M059J (cell line): ENCODE measurements around the gene SHC4. TPM values are rescaled to one million over a fixed set of nuclear protein-coding genes. Genes with fewer than 3 reads are reported as not detected.
A peak's percentile ranks its signal among the peaks of the same experiment; 100 is the strongest.

Experiments used
- DNase-seq: peaks from one replicate; pipeline ENCODE4 v3.0.0-alpha.2; 2012; ENCODE audit warnings: low read depth
- total RNA-seq: library from RNA; depleted of rRNA; stranded (reverse); fragments of >200 nt; shearing (Covaris generic); gene quantifications from 2 replicates; pipeline ENCODE4 v1.2.3, GENCODE V29; 2014

Gene SHC4
- total RNA-seq, 1 experiment from 2014 or later, result 1.0 TPM

DNA sequence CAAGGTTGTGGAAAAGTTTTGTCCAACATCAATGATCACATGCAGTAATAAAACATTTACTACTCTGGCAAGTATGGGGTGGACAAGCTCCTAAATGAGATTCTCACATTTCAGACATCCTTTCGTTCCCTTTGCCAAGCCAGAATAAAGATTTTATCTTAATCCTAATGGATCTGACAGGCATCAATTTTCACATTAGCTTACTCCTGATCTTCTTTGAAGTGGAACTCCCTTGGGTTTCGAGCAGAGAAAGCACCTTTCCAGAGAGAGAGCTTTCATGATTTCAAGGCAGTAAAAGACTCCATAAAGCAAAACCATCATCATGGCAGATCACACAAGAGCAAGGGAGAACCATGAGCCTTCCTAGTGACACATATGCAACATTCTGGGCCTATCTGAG, 113.1 kb downstream of the SHC4 start:
- DNase-seq, result no peak

DNA sequence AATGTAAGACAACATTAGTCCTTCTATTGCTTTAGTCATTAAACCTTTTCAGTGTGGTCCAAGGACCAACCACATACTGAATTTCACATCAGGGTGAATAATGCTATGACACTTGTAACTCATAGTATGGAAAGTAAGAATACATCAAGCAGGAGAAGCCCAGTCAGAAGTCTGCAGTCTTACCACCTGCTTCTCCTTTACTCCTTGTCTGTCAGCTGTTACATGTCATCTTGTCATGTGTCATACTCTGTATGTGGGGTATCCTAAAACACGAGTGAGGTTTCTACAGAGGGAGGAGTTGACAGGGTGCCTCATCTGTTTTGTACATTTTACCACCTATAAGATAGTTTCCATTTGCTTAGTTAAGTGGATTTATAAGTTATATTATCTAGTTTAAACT, 118.6 kb downstream of the SHC4 start:
- no peak for DNase-seq

DNA sequence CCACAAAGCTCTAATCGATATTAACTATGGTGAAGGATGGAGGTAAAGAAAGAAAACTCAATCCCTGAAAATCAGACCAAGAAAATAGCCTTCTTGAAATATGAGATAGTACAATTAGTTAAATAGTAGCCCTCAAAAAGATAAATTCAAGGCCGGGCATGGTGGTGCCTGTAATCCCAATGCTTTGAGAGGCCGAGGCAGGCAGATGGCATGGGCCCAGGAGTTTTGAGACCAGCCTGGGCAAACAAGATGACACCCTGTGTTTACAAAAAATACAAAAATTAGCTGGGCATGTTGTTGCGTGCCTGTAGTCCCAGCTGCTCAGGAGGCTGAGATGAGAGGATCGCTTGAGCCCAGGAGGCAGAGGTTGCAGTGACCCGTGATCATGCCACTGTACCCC, 121.2 kb downstream of the SHC4 start:
- DNase-seq, result no peak

DNA sequence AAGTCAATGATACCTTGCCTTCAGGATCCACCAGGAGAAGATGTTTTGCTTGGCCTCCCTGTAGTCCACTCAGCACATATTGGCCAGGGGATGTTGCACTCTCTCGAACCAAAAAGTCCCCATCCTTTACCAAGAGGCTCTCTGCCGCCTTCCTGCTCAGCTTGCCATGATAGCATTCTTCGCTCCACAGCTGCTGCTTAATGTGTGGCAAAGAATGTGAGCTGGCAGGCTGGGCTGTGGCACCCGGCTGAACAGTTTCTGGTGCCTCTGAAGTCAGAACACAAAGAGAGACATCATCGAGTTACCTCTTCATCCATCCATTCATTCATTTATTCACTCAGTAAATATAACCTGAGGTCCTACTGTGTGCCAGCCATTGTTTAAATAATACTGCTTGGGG, 129.0 kb downstream of the SHC4 start:
- no peak for DNase-seq

DNA sequence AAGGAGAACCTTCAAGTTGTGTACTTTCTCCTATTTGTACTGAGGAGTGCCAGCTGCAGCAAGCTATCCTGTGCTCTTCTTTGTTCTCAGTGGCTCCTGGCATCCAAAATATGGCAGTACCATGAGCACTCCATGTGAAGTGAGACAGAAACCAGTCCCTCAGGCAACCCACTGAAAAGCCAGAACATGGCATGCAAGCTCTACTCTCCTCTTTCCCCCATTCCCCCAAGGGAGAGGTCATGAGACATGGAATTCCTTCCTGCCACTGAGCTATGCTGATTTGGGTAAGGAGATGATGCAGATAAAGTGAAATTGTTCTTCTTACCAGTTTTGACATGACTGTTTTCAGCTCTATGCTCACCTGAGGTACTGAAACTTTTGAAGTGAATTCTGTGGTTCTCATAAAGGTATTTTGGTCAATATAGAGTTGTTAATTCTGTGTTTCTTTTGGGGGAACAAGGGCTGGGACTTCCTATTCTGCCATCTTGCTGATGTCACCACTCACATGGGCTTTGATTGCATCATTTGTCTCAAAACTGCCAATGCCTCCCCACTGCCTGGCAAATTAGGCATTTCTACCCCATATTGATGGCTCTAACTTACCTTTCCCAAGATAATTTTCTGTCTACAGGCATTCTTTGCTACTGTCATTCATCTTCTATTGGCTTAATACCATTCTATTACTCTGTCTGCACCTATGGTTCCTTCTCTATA, 130.0 kb downstream of the SHC4 start:
- no peak for DNase-seq

DNA sequence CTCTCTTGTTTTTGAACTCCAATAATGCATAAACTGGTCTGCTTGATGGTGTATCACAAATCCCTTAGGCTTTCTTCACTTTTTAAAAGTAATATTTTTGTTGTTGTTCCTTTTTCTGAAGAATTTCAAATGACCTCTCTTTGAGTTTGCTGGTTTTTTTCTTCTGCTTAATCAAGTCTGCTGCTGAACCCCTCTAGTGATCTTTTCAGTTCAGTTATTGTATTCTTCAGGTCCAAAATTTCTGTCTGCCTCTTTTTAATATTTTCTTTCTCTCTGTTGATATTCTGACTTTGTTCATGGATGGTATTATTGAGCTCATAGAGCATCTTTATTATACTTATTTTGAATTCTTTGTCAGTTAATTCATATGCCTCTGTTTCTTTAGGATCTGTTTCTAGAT, 131.1 kb downstream of the SHC4 start:
- no peak for DNase-seq

DNA sequence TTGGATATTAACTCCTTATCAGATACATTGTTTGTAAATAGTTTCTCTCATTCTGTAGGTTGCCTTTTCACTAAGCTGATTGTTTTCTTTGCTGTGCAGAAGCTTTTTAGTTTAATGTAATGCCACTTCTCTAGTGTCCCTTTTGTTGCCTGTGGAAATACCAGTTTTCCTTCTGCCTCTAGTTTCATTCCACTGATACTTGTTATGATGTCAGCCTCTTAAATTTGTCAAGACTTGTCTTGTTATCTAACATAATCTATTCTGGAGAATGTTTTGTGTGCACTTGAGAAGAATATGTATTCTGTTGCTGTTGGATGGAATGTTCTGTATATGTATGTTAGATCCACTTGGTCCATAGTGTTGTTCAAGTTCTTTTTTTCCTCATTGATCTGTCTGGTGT, 134.8 kb downstream of the SHC4 start:
- no peak for DNase-seq

DNA sequence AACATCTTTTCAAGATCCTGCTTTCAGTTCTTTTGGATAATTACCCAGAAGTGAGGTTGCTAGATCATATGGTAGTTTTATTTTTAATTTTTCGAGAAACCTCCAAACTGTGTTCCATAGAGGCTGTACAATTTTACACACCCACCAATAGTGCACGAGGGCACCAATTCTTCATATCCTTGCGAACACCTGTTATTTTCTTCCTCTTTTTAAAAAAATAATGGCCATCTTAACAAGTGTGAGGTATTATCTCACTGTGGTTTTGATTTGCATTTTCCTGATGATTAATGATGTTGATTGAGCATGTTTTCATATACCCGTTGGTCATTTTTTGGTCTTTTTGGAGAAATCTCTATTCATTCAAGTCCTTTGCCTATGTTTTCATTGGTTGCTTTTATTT, 135.2 kb downstream of the SHC4 start:
- no peak for DNase-seq

DNA sequence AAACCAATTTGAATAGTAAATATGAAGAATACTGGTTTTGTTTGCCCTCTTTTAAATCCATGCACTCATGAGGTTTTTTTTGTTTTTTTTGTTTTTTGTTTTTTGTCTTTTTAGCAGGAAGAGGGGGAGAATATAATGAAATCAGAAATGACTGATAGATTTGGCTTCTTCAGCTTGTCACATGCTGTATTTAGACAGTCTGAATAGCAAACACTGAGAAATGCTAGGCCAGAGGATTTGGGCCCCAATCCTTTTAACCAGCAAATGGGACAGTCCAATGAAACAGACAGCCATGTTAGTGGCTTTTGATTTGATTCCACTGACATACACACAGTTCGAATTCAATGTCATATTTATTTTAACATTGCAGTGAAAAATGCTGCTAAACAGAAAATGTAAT, 138.6 kb downstream of the SHC4 start:
- no peak for DNase-seq

DNA sequence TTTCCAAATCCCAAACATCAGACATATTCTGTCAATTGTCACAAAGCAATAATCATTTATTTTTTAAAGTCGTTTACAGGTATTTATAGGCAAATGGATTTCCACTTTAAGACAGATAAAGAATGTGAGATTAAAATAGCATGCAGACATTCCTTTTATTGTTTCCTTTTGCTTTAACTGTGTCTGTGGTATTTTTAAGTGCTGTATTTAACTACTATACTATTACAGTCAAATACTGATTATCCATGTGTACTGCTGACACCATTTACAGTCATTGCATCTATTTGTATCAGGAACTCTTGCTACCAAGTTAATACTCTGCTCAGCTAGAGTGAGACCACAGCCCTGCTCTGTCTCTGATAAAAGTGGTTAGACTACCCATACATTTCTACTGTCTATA, 140.0 kb downstream of the SHC4 start:
- no peak for DNase-seq

DNA sequence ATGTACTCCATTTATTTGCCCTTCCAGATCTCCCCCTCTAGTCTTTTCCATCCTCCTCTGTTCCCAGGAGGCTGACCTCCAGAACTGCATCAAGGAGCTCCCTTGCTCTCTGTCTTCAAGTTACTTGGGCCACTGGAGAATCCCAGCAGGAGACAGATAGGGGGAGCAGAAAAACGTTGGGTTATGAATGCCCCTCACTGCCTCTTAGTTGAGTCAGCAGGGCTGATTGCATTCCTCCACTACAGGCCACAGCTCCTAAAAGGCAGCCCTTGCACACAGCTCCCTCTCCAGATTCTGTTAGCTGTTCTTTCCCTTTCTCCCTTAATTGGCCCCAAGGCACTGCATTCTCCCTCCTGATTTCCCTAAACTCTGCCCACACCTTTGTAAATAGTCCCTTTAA, 140.5 kb downstream of the SHC4 start:
- no peak for DNase-seq

DNA sequence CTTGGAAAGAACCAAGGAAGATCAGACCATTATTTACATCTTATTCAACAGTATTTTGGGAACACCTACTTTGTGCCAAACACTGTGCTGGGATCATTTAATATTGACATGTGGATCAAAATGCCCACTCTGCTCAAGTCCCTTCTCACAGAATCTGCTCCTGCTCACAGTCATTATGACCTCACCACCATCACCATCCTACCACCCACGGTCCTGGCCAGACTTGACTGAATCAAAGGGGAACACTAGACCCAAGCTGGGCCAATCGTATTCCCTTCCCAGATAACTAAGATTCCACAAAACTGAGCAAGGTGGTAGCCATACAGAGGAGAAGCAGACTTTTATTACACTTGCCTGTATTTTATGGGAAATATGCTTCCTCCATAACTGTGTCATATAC, 149.4 kb downstream of the SHC4 start:
- no peak for DNase-seq

DNA sequence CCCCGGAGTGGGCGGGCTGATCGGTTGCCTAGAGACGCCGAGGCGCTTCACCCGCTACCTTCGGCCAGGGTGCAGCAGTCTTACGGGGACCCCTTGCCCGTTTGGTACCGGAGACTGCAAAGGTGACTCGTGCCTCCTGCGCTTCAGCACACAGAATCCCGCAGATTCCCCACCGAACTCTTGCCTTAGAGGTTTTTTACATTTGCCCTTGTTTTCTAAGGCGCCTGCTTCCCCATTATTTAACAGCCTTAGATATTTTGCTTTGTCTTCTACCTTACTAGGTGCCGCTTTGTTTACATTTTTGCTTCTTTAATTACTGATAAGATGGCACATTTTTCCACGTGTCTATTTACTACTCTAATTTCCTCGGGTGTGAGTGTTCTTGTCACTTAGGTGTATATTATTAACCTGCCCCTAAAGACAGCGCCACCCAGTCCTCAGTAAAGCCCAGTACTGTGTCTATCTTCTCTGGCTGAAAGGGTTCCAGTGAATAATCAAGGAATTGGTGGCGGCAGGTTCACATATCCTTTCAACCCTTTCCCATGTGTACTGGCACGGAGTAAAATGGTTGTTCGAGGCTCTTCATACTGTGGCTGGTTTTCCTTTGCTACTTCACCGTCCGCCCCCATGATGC, 152.3 kb downstream of the SHC4 start:
- peak; percentile 16 for DNase-seq

DNA sequence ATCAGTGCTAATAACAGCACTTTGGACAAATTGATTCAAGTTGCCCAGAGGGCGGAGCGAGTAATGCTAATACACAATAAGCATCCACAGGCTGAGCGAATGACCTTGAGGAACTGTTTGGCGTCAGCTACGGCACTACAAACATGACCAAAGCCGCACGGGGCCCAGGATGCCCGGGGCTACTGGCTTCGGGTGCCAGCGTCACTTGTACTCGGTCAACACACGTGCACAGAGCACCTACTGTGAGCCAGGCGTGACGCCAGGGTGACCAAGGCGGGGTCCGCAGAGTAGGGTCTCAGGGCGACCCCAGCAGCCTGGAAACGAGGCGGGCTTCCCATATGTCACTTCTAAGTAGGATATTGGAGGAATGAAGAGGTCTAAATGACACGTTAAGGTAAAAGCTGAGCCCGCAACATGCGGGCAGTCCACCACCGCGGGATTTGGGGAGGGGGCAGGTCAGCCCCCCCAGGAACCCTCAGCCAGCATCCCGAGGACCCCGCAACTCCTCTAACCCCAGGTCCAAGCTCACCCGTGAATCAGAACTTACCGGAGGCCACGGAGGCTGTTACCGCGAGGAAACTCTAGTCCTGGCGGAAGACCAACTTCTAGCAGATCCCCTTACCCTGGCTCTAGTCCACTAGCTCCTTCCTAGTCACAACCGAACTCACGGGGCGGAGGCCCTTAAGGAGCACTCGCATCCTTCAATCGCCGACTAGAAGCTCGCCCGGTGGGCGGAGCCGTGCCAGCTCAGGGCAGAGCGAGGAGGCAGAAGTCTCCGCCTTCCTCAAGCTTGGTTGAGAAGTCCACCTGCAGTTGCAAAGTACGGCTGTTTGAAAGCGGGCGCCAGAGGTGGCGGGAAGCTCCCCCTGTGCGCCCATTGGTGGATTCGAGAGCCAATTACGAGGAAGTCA, 153.1 kb downstream of the SHC4 start, which contains the start of gene CEP152:
TSS of gene CEP152 (minus strand) at position 656 of the 911 bp plus-strand sequence. CDS start 5,420 bp downstream, outside the sequence.
- DNase-seq, result peak; percentile 100

DNA sequence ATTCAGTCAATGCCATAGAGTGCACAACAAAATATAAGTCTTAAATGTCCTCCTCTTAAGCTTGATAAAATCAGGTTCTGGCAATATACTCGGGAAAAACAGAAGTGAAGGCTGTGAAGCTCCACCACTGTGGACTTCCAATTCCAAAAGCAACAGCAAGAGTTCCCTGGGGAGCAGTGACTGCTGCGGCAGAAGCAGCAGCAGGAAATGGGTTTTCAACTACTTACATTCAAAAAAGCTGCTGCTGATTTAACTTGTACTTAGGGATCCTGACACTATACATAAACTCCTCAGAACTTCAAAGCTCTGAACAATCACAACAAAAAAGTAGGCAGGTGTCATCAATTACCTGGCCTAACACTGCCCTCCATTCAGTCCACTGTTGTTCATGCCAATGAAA, 157.6 kb downstream of the SHC4 start:
- DNase-seq, result no peak

DNA sequence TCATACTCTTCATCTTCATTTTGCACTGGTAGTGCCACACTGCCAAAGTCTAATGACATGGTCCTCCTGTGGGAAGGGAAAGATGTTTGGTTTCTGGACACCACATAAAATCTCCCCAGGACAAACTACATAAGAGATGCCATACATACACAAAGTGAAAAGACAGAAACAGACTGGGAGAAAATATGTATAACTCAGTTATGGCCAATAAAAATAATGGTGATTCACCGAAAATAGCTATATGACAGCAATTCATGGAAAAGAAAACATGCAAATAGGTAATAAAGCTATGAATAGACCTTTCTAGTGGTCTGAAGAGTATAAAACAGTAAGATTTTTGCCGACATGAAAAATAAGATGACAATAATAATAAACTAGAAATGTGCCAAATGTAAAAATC, 158.1 kb downstream of the SHC4 start:
- no peak for DNase-seq

DNA sequence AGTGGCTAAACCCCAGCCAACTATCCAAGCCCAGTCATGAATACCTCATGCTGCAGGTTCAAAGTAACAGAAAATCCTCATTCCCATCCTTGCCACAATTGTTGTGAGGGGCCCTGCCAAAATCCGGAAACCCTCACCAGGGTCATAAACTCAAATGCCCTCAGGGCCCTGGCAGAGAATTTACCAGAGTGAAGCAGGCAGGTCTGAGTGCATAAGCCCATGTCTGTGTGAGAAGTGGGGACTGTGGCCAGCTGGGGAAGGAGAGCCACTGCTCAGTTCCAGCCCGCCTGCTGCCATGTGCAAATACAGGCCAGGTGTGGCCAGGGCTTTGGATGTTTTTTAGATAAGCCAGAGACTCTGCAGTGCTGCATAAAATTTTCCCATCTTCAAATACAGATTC, 159.8 kb downstream of the SHC4 start:
- DNase-seq, result peak; percentile 67

DNA sequence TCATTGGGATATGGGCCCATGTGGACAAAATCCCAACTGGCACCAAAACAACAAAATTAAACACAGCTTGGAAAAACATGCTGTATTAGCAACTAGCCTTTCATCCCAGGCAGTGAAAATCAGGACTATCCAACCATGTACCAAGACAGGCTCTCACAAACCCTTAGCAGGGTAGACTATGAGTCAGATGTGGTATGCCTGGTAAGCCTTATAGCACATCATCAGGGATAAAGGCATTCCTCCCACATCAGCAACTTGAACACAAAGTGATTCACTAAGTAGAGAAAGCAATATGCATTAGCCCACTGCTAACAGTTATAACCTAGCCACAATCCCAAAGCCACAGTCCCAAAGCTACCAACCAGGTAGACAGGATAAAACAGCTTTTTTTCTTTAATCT, 160.9 kb downstream of the SHC4 start:
- DNase-seq, result peak; percentile 87

DNA sequence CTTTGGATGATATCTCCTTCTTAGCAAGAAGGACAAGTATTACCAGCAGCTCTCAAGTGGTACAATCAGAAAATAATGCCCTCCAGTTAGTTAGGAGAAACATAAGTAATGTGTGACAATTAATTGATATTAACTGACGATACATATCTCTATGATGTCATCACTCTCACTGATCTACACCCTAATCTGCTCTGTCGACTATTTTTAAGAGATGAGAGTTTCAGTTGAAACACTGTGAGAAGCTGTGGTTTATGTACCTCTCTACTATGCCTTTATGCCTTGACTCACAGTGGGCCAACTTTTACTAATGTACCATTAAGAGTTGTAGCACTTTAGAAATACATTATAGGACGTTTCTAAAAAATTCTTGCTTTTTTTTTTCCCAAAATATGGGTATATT, 161.5 kb downstream of the SHC4 start:
- no peak for DNase-seq

DNA sequence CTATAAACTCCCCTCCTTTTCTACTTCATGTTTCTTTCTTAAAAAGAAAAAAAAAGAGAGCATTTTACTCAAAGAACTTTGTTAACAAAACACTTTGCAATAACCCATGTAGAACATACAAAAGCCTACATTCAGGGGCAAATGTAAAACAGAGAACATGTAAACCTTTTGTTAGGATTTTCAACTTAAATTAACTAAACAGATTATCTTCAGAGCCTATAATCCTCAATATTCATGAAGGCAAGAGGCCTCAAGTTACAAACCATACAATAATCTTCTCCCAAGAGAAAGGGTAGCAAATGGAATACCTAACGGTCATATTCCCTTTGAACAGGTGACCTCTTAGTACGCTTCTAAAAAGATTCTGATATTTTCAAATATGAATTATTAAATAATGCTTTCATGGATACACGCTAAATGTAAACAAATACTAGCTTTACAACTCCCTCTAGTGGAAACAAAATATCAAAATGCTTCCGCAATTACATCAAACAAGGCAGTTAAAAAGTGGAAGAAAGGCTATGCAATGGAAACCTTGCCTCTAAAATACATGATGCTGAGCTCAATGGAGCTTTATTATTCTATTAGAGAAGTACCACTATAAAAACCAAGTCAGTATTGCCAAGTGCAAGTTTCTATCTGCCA, 162.8 kb downstream of the SHC4 start:
- DNase-seq, result no peak

DNA sequence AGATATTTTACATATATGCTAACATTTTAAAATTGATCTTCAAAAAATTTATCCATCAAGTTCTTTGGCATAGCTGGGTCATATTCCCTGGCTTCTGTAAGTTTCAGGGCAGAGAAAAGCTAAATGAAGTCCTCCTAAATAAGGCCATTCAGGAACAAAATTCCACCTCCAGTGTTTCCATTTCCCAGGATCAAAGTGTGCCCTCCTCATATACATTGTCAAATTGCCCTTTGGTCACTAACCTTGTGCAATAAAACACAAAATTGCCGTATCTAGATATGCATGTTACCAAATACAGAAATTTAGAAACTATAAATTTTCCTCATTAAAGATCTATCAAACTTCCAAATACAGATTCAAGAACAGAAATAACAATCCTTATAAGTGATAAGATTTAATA, 163.5 kb downstream of the SHC4 start:
- no peak for DNase-seq

DNA sequence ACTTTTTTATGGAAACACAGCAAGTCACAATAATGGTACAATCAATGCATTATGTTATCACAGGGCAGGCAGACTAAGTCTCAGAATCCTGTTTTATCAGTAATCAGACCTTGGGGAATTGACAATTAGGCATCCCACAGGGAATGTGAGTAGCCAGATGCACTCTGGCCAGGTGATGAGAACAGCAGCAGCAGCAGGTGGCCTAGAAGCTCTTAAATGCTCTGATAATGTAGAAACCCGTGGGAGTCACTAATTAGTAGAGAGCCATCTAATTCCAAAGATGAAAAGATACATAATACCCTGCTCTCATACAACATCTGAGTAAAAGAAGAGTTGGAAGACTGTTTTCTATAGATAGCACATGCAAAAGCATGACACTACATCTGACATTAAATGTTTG, 165.4 kb downstream of the SHC4 start:
- DNase-seq, result no peak
